NCI-H2227 treated with DMSO at 0.1 percent for 48 hours (cell line): ENCODE results near the gene PDE9A.

ENCODE experiments used
- DNase-seq: peaks from one replicate; lab custom pipeline; 2025; lab: John Stamatoyannopoulos, UW

The PDE9A gene

DNA sequence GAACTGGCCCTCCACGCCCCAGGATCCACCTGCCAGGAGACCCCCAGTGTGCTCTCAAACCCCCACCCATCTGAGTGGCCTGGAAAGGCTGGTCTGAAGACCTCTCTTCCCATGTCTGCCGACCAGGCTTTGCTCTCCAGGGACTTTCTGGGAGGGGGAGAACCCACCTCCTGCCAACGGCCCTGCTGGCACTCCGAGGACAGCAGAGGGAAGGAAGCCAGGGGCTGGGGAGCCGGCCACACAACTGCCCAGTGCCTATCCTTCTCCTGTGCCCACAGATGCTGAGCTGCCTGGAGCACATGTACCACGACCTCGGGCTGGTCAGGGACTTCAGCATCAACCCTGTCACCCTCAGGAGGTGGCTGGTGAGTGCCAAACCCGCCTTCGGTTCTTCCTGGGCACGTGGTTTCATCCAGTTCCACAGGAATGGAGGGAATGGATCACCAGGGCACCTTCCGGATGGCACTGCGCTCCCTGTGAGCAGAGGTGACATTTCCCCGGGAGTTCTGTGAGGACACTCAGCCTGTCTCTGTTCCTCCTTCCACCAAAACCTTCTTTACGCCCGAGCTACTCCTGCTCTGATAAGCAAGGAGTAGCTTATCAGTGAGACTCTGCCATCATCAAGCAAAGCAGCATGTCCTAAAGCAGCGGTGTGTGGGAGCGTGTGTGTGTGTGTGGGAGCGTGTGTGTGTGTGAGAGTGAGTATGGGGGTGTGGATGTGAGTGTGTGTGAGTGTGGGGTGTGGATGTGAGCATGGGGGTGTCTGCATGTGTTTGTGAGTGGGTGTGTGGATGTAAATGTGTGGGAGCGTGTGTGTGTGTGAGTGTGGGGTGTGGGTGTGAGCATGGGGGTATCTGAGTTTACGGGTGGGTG, 105.5 kb downstream of the PDE9A start:
- DNase-seq = no peak

DNA sequence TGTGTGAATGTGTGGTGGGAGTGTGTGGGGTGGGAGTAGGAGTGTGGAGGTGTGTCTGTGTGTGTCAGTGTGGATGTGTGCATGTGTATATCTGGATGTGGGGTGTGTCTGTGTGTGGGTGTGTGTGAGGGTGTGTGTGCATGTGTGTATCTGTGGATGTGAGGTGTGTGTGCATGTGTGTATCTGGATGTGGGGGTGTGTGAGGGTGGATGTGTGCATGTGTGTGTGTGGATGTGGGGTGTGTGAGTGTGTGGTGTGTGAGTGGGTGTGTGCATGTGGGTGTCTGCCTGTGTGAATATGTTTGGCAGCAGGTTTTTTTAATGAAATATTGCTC, 106.1 kb downstream of the PDE9A start:
- no peak for DNase-seq

DNA sequence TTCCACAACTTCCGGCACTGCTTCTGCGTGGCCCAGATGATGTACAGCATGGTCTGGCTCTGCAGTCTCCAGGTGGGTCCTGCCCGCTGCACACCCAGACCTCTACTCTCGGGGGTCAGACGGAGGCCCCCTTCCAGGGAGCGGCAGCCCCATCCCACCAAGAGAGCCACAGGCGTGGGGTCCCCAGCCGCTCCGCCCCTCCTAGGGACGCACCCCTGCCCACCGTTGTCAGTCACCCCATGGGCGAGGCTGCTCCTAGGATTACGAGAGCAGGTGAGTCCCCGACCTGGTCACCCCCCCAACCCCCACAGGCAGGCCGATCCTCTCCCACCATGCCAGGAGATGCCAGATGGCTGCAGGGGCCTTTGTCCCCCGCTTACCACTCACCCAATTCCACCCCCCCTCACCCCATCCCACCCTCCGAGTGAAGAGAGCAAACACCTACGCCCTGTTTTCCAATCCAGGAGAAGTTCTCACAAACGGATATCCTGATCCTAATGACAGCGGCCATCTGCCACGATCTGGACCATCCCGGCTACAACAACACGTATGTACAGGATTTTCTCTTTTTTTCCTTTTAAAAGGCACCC, 107.0 kb downstream of the PDE9A start:
- no peak for DNase-seq

DNA sequence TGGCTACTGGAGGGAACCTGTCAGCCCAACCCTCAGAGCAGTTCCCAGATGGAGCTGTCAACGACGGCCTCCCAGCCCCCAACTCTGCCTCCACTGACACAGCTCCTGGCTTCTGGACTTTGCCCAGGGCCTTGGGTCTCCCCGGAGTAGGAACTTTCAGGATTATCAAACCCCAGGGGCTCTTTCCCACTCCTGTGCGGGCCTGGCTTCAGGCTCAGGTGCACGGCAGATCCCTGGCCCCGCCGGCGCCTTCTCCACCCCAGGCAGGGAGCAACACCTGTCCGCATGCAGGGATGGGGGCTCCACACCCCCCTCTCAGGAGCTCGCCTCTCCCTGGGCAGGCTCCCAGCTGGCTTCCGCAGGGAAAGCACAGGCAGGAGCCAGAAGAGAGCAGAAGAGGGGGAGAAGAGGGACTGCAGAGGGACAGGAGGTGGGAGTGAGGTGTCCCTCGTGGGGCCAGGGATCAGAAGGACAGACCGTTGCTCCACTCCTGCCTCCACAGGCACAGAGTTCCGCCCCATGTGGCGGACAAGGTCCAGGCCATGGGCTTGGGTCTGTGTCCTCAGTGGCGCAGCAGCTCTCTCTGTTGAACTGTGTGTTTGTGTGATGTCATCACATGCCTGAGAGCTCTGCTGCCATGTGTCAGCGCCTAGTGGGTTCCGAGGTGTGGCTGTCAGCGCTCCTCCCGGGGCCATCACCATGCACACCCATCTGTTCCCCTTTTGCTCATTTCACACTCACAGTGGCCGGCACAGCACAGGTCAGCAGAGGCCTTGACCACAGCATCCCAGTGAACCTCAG, 107.7 kb downstream of the PDE9A start:
- DNase-seq = no peak

DNA sequence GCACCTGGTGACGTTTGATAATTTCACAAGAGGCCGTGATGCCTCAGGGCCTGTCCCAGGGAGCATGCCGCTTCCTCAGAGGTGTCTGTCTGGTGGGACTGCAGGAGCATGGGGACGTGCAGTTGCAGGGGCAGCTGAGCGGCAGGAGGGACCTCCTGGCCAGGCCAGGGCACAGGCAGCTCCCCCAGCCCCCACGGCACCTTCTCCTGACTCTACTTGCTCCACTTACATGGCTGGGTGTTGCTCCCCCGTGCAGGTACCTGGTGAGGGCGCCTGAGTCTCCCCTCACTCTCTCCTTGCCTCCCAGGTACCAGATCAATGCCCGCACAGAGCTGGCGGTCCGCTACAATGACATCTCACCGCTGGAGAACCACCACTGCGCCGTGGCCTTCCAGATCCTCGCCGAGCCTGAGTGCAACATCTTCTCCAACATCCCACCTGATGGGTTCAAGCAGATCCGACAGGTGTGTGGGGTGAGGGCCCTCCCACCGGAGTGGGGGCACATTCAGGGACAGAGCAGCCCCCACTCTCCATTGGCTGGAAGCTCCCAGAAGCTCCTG, 108.4 kb downstream of the PDE9A start:
- no peak for DNase-seq

DNA sequence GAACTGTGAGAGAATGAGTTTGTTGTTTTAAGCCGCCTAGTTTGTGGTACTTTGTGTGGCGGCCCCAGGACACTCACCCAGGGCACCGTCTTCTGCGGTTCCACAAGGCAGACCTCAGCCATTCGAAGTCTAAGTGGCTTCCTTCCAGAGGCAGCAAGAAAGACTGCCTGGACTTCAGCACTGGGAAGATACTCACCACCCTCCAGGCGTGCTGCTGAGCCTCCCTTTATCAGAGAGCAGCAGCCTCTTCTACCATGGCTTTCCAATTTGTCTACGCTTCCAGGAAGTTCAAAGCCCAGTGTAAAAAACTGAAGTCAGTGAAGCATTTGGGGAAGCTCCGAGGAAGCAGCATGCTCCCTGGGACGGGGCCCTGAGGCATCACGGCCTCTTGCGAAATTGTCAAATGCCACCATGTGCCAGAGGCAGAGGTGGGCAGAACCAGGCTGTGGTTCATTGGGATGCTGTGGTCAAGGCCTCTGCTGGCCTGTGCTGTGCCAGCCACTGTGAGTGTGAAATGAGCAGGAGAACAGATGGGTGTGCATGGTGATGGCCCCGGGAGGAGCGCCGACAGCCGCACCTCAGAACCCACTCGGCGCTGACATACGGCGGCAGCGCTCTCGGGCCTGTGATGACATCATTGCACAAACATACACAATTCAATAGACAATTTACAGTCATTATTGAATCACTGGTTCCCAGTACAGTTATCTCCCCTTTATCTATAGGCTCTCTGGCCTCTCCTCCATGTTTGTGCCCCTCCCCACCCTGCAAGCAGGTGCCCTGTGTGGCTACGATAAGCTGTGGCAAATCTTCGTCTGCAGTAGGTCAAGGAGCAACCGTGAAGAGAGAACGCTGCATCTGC, 110.4 kb downstream of the PDE9A start:
- no peak for DNase-seq

DNA sequence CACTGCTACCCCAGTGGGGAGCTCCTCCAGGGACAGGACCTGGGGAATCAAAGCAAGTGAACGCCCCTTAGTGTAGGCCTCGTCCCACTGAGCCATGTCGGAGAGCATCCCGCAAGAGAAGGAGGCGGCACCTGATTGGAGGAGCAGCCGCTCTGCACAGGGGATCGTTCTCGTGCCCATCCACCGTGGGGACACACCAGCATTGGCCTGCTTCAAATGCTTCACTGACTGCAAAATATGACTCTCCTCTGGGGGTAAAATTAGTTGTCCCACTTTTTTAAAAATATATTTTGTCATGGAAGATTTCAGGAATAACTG, 111.0 kb downstream of the PDE9A start:
- no peak for DNase-seq

DNA sequence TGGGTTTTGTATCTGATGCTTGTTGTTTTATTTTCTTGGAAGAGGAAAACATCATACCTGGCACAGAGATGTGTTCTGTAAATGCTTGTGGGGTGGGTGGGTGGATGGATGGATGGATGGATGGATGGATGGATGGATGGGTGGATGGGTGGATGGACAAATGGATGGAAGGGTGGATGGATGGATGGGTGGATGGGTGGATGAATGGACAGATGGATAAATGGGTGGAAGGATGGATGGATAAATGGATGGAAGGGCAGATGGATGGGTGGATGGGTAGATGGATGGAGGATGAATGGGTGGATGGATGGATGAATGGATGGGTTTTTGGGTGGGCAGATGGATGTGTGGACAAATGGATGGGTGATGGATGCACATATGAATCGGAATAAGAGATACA, 111.5 kb downstream of the PDE9A start:
- DNase-seq = no peak

DNA sequence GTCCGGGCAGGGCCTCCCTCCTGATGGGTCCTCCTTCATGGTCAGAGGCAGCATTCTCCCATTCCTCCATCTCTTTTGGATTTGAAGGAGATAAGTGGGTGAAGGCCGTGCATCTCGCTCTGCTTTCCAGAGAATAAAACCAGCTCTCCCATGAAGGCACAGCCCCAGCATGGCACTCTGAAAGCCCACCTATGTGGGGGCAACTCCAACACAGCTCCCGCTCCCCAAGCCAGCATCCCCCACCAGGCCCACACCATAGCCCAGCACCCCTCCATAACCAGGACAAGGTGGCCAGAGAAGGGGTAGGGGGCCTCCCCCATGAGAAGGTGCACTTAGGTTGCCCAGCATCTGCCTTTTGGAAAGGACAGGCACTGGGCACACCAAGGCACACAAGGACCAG, 112.2 kb downstream of the PDE9A start:
- DNase-seq = no peak

DNA sequence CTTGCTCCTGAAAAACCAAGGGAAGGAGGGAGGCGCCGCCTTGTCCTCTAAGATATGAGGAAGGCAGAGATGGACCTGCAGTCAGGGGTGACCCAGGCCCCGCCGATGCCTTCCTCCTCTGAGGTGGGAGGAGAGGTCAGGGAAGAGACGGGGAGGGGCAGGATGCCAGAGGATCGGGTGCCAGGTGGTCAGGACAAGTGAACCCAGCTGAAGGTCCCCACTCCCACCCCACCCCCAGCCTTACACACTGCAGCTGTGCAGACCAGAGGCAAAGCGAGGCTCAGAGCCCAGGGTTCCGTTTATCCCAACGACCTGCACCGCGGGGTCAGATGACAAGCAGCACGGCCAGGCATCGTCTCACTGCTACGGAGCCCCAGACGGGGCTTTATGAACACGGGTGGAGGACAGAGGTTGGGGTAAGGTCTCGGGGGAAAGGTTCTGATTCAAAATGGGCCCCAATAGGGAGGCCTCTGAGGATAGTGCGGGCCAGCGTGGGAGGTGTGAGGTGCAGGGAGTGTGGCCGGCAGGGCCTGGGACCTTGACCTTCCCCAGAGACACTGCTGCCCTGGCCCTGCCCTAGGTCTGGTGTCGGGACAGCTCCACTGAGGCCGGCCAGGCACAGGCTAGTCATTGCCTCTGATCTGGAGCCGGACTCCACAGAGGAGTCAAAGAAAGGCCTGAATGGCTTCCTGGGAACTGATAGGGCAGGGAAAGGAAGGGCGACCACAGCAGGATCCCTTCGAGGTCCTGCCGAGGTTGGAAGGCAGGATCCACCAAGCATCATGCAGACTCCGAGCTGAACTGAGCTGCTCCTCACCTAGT, 113.5 kb downstream of the PDE9A start:
- DNase-seq = no peak

DNA sequence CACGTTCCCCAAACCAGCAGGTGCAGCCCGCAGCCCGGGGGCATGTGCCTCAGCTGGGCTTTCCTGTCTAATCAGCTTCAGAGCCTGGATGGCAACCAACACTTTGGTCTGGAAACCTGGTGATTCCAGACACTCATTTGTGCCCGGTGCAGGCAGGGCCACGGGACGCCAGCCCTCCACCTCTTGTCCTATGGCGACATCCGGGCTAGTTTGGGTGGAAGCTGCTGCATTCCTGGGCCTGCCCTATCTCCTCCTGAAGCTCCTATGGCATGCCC, 114.1 kb downstream of the PDE9A start:
- no peak for DNase-seq

DNA sequence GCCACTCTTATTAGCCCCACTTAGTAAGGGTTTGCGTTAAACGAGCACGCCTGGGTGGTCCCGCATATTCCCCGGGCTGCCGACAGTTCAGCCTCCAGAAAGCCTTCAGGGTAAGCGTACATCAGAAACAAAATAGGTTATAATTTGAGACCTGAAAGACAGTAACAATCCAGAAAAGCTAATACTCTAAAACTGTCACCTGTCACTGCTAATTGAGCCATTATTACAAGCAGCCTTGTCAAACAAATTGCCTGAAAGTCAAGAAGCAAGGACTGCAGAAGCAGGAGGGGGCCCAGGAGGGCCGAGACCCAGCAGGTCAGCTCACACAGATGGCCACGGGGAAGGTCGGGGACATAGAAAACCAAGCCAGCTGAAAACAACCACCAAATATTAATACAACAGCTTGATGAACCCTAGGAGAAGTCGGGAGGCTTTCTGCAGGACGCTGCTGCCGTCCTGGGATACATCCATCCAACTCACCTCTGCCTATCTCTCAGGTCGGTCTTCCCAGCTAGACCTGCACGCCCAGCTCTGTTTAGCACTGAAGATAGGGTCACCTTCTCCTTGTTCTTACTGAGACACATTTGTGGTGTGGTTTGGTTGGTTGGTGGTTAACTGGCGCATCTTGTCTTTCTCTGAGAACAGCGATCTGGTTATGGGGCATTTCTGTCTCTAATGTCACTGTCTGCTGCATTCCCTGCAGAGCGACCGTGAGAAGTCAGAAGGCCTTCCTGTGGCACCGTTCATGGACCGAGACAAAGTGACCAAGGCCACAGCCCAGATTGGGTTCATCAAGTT, 115.1 kb downstream of the PDE9A start:
- no peak for DNase-seq

DNA sequence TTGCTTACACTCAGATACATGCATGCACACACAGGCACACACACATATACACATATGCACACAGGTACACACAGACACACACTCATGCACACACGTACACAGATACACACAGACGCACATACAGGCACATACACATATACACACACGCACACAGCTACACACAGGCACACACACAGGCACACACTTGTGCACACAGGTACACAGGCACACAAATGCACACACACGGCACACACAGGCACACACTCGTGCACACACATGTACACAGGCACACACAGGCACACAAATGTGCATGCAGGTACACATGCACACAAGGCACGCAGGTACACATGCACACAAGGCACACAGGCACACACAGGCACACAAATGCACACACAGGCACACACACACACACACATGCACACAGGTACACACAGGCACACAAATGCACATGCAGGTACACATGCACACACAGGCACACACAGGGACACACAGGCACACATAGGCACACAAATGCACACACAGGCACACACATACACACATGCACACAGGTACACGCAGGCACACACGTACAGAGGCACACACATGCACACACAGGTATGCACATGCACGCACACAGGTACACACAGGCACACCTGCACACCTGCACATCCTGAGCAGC, 115.9 kb downstream of the PDE9A start:
- no peak for DNase-seq

DNA sequence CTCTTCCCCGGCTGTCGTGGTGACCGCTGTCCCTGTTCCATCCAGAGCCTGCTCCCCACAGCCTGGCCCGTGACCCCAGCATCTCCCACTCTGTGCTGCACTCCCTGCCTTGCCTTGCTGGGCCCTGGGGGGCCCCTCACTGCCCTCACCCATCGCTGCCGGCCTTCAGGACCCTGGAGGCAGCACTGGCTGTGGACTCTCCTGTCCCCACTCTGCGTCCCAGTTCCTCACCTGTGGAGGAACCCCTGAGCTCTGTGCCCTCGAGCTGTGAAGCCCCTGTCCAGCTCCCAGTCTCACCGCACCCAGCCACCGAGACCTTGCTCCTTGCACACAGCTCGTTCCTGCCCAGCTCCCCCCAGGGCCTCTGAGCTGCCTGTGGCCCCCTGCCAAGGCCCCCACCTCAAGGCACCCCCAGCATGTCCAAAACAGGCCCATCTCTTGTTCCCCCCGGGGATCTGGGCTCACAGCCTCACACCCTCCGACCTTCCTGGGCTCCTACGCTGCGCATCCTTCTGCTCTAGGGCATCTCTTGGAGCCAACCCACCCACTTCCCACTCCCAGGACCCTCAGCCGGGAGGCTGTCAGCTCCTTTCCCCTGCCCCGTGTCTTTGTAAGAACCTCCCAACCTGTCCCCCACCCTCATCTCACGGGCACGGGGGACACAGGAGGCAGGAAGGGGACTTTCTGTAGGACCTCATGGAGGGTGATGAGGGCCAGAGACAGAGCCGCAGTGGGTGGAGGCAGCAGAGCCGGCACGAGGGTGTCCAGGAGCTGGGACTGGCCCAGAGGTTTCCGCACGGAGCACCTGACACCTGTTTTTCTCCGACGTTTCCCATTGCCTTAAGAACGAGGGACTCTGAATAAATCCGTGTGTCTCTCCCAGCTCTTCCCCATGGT, 116.6 kb downstream of the PDE9A start:
- no peak for DNase-seq

DNA sequence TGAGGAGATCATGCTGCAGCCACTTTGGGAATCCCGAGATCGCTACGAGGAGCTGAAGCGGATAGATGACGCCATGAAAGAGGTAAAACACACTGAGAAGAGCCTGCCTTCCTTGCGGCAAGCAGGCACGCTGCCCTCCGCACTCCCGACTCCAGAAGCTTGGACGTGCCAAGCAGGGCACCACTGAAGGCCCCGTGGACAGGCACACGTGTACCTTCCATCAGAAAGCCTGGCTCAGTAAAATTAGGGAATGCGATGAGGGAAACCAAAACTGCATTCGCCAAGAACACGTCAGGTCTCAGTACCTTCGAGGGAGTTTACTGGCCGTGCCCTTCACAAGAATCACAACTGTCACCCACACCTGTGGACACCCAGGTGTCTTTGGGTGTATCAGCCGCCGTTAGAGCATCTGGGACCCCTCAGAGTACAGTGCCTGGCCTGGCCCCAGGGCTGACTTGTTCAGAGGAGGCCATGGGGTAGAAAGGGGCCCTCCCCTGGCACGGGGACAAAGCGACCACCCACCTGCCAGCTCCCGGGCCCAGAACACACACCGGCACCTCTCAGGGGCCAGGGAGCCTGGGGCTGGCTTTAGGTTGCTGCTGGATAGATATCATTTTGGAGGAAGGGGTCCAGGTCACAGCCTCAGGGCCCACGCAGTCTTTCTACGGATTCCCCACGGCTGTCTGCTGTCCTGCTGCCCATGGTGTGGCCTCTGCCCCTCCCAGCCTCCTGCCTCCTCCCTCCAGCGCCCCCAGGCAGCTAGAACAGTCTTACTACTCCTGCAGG, 117.5 kb downstream of the PDE9A start:
- no peak for DNase-seq

DNA sequence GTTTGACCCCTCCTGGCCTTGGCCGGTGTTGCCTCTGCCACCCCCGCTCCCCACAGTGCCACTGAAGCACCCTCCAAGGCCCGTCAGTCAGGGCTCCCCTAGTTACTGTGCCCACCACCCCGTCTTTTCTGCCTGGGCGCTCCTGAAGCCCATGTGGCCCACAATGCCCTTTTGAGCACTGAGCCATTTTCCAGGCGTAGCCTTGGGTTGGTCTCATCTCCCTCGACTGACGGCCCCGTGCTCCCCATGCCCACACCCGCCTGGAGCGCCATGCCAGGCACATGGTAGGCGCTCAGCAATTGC, 118.0 kb downstream of the PDE9A start:
- no peak for DNase-seq

DNA sequence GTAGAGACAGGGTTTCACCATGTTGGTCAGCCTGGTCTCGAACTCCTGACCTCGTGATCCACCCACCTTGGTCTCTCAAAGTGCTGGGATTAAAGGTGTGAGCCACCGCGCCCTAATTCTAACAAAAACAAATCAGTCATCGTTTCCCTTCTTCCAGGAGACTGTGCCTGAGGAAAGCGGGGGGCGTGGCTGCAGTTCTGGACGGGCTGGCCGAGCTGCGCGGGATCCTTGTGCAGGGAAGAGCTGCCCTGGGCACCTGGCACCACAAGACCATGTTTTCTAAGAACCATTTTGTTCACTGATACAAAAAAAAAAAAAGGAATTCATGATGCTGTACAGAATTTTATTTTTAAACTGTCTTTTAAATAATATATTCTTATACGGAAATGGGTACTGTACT, 121.7 kb downstream of the PDE9A start:
- DNase-seq = no peak

DNA sequence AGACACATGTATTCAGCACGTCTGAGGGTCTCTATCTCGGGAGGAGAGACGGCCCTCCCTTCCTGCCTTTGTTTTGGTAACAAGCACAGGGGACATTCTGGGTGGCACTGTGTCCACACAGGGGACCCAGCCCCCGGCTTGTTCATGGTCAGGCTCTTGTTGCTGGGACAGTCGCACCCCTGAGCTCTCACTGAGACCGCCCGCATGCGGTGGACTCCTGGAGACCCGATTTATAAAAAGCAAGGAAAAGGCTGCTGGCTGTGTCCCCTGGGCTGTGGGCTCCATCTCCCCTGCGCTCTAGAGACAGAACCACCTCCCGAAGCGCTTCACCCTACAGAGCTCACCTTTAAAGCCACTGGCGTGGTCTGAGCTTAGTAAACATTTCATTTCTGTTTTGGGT, 122.5 kb downstream of the PDE9A start:
- DNase-seq = no peak
